Activated CD4-positive, alpha-beta T cell treated with anti-CD3 and anti-CD28 coated beads for 36 hours (primary cell): Measurements from ENCODE around the gene DPY19L2. TPM values are rescaled to one million over a fixed set of nuclear protein-coding genes. Genes with fewer than 3 reads are reported as not detected.
"Not testable (repeated sequence)": the region's sequence is repeated elsewhere in the genome, so short reads cannot be mapped to it uniquely, and the experiment has no call there.

ENCODE experiments used
- ATAC-seq: fragments of 200-7000 bp; cut with Tn5 transposase; one replicate; pipeline ENCODE4 v1.10.0; 2021; ENCODE audit warnings: mild to moderate bottlenecking, moderate library complexity
- CTCF ChIA-PET: fragments of 350-600 bp; sonication (Branson Sonifier 250); formaldehyde crosslinking; loops from one replicate; lab custom pipeline; 2021; ENCODE audit warnings: antibody characterized with exemption; lab: Charles Lee
- POLR2A ChIA-PET: fragments of 350-600 bp; sonication (Branson Sonifier 250); formaldehyde crosslinking; loops from one replicate; lab custom pipeline; 2021; ENCODE audit warnings: antibody characterized with exemption, inconsistent platforms; lab: Charles Lee
- DNase-seq: peaks from one replicate; pipeline ENCODE4 v3.0.0-alpha.2; 2020
- H3K27ac Mint-ChIP-seq: one replicate; pipeline ENCODE4 v1.8.0; 2021; ENCODE audit warnings: mixed read lengths
- H3K27me3 Mint-ChIP-seq: one replicate; pipeline ENCODE4 v1.8.0; 2021; ENCODE audit warnings: mixed read lengths
- H3K36me3 Mint-ChIP-seq: one replicate; pipeline ENCODE4 v1.8.0; 2021; ENCODE audit warnings: low read depth, mixed read lengths
- H3K4me1 Mint-ChIP-seq: one replicate; pipeline ENCODE4 v1.8.0; 2021; ENCODE audit warnings: mixed read lengths
- H3K4me3 Mint-ChIP-seq: one replicate; pipeline ENCODE4 v1.8.0; 2021; ENCODE audit warnings: mild to moderate bottlenecking, moderate library complexity, mixed read lengths
- H3K9me3 Mint-ChIP-seq: one replicate; pipeline ENCODE4 v1.8.0; 2021; ENCODE audit warnings: low read depth, mixed read lengths
- intact Hi-C, 2 experiments: fragments of 100-400 bp; cut with DNase I in 1 of 2; cut with micrococcal nuclease in 1 of 2; formaldehyde crosslinking; loops; one replicate each; pipeline versions ENCODE4 v1.14.2 to v1.15.1; 2022 to 2024; cut with DNase I, micrococcal nuclease
- total RNA-seq, 2 experiments: library from RNA; stranded (reverse); gene quantifications; one replicate each; pipeline ENCODE4 v1.2.3, GENCODE V29; 2021

Gene DPY19L2
- under 1 TPM; 0.21 to 0.70 TPM for total RNA-seq

DNA sequence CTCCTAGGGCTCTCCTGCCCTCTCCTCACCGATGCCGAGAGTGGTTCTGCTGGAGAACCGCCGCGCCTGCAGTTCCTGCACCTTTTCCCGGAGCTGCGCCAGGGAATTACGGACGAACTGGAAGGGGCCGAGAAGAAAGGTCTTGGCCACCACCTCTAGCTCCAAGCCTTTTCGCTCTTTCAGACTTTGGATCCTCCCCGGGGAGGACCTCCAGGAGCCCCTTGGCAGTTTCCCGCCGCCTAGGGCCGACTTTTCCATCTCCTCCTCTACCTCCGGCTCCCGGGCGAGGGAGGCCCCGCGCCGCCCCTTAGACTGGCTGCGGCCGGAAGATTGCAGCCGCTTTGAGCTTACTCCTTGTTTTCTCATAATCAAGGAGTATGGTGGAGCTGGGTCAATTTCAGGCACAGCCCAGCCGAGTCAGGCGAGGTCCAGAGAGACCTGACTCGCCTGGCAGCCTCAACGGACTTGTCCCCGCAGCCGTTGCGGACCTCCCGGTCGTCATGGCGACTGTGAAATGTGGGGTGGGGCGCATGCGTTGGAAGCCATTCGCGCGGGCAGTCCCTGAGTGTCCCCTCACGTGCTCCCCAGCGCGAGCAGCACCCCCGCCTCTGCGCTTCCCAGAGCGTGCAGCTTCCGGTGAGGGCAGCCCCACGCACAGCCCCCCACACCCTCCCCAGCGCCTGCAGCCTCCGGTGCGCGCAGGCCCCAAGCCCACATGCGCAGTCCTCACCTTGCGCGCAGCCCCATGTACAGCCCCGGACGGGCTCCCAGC lies at the start of gene DPY19L2:
Gene DPY19L2, minus strand, starts transcription at position 466 of the 772 bp plus-strand sequence. Its CDS starts 100 bp downstream, at position 366.
- Mint-ChIP-seq H3K9me3 (no peaks in the 10 kb centered on the region), H3K4me1 (peaks cover 9% of the 10 kb centered on the region), H3K27me3 (peaks cover 32% of the 10 kb centered on the region), H3K36me3 (no peaks in the 10 kb centered on the region), H3K4me3 (peak within 1 kb of the TSS; percentile 67), H3K27ac (no peak within 1 kb of the TSS)
- ATAC-seq (peak; percentile 80), DNase-seq (peak; percentile 50)
- POLR2A ChIA-PET, result no interaction called here
- CTCF ChIA-PET, result interaction anchor here (0.9 to 1.5 kb wide), 3 partner anchors 133 to 396 kb away, joined by 3 to 5 read pairs (median 3); no protein-coding TSS in a partner anchor
- intact Hi-C loops, result loop anchor here in 1 of 2 experiments (5.0 kb wide), 1 partner anchor 134 kb away; no protein-coding TSS in a partner anchor

DNA sequence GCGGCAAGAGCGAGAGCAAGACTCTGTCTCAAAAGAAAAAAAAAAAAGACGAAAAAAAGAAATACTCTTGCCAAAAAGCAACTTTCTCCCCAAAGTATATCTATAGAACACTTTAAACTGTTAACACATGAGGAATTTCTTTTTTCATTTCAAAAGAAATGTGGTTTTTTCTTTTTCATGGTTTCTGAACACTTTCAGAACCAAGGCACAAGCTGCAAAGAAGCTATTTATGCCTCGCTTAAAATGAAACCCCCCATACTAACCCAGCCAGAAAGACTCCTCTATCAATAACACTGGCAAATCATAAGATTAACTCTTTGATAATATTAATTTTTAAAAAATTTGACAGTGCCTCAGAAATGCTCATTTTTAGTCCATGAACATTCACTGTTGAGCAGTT lies 48.6 kb upstream of the DPY19L2 start:
- ATAC-seq, DNase-seq, H3K36me3 Mint-ChIP-seq, H3K27me3 Mint-ChIP-seq, H3K9me3 Mint-ChIP-seq, H3K27ac Mint-ChIP-seq, H3K4me3 Mint-ChIP-seq, intact Hi-C loops: not testable (repeated sequence)
- POLR2A ChIA-PET, result interaction anchor here (0.6 kb wide), 1 partner anchor 11 kb away, joined by 5 read pairs; no protein-coding TSS in a partner anchor
- CTCF ChIA-PET, result interaction anchor here (0.7 kb wide), 1 partner anchor 451 kb away, joined by 4 read pairs; no protein-coding TSS in a partner anchor
- peaks cover 21% of the 10 kb centered on the region for H3K4me1 Mint-ChIP-seq

DNA sequence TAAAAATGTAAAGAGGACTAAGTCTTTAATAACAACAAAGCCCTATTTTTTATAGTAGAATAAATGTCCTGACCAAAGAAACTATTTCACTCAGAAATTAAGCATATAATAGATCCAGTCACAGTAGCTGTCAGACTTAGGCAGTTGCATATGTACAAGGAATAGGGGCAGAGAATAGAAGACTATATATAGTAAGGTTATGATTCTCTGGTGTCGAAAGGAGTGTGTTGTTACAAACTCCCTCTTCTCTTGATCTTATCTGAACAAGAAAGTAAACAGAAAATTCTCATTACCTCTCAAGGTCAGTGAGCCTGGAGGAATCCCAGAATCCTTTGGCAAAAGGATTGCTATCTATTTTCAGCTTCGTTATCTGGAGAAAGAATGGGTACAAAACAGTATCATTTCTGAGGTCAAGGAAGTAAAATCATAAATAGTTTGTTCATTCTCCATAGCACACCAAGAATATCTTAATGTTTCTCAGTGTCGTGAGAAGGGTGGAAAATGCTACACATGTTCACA lies 46.9 kb upstream of the DPY19L2 start:
- H3K36me3 Mint-ChIP-seq, H3K9me3 Mint-ChIP-seq, DNase-seq, intact Hi-C loops, POLR2A ChIA-PET, H3K4me3 Mint-ChIP-seq, H3K27ac Mint-ChIP-seq, ATAC-seq, H3K27me3 Mint-ChIP-seq, CTCF ChIA-PET: not testable (repeated sequence)
- H3K4me1 Mint-ChIP-seq, result peaks cover 21% of the 10 kb centered on the region

DNA sequence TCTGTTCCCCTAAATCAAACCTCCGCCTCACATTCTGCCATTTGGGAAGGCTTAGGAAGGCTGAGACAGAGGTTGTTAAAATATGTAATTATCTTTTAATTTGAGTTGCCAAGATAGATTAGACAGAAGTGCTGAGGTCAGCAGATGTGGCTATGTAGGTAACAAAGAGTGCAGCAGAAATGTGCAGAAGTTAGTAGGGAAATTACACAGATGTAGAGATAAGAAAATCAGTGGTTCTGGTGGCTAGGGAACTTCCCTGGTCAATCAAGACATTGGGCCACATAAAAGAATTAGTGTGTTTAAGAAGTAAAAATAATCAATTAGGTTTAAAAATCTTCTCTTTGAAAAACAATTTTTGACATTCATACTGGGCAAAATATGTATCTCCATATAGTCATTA lies 46.1 kb upstream of the DPY19L2 start:
- H3K9me3 Mint-ChIP-seq, DNase-seq, H3K4me3 Mint-ChIP-seq, POLR2A ChIA-PET, ATAC-seq, H3K36me3 Mint-ChIP-seq, intact Hi-C loops, H3K27me3 Mint-ChIP-seq, CTCF ChIA-PET: not testable (repeated sequence)
- Mint-ChIP-seq H3K4me1 (peaks cover 21% of the 10 kb centered on the region), H3K27ac (peak overlapping the region; percentile 34)

- Mint-ChIP-seq H3K4me1 (peaks cover 21% of the 10 kb centered on the region), H3K27ac (peak overlapping the region; percentile 34)
- POLR2A ChIA-PET, H3K4me3 Mint-ChIP-seq, H3K9me3 Mint-ChIP-seq, H3K36me3 Mint-ChIP-seq, intact Hi-C loops, CTCF ChIA-PET, H3K27me3 Mint-ChIP-seq: not testable (repeated sequence)
- ATAC-seq (peak; percentile 91), DNase-seq (peak; percentile 12)
These were observed 45.4 kb upstream of the DPY19L2 start for GRCh38 chr12:63713681-63714075.

DNA sequence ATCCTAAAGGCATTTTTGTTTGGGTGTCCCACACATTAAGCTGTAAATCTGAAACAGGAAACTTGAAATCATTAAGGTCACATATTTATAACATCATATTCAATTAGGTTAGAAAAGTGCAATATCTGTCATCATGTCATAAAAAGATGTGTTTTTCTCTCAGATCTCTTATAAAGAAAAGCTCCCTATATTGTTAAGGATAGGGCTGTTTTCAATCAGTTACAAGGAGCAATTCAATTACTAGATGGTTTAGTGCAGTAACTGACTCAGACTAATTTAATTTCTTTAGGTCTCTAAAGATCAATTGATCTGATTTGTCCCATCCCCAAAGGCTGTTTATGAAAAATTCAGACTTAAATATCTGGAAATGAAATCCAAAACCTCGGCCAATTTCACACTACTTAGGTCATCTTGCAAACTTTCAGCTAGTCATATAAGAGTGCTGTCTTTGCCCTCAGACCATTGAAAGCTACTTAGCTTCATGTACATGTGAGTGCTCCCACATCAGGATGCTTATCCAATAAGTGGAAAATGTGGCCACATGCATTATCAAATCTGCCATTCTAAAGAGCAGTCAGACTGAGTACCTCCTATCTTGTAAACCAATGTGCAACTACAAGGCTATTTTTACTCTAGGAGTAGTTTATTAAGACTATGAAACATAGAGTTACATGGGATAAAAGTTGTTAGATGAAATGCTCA lies 44.8 kb upstream of the DPY19L2 start:
- CTCF ChIA-PET, intact Hi-C loops, H3K27me3 Mint-ChIP-seq, POLR2A ChIA-PET, H3K4me3 Mint-ChIP-seq, H3K9me3 Mint-ChIP-seq, H3K27ac Mint-ChIP-seq, DNase-seq, H3K36me3 Mint-ChIP-seq: not testable (repeated sequence)
- peaks cover 21% of the 10 kb centered on the region for H3K4me1 Mint-ChIP-seq
- ATAC-seq, result peak; percentile 57

GRCh38 chr12:63712376-63712974 lies 44.2 kb upstream of the DPY19L2 start:
- DNase-seq, H3K36me3 Mint-ChIP-seq, ATAC-seq, H3K27ac Mint-ChIP-seq, H3K27me3 Mint-ChIP-seq, H3K9me3 Mint-ChIP-seq, POLR2A ChIA-PET, CTCF ChIA-PET, intact Hi-C loops, H3K4me3 Mint-ChIP-seq: not testable (repeated sequence)
- peaks cover 21% of the 10 kb centered on the region for H3K4me1 Mint-ChIP-seq

GRCh38 chr12:63711339-63711738 lies 43.0 kb upstream of the DPY19L2 start:
- ATAC-seq, result peak; percentile 20
- H3K27ac Mint-ChIP-seq, DNase-seq, CTCF ChIA-PET, POLR2A ChIA-PET, H3K9me3 Mint-ChIP-seq, H3K27me3 Mint-ChIP-seq, H3K4me3 Mint-ChIP-seq, intact Hi-C loops, H3K36me3 Mint-ChIP-seq: not testable (repeated sequence)
- H3K4me1 Mint-ChIP-seq, result peaks cover 21% of the 10 kb centered on the region

GRCh38 chr12:63706336-63706735 lies 38.0 kb upstream of the DPY19L2 start:
- intact Hi-C loops, result no loop called here
- Mint-ChIP-seq H3K4me3 (no peak overlapping the region), H3K4me1 (no peaks in the 10 kb centered on the region), H3K27ac (no peak overlapping the region), H3K27me3 (peaks cover 3% of the 10 kb centered on the region), H3K9me3 (no peaks in the 10 kb centered on the region), H3K36me3 (no peaks in the 10 kb centered on the region)
- ChIA-PET POLR2A (interaction anchor here (0.6 kb wide), 1 partner anchor 51 kb away, joined by 3 read pairs; no protein-coding TSS in a partner anchor), CTCF (no interaction called here)
- DNase-seq, result no peak
- no peak for ATAC-seq

DNA sequence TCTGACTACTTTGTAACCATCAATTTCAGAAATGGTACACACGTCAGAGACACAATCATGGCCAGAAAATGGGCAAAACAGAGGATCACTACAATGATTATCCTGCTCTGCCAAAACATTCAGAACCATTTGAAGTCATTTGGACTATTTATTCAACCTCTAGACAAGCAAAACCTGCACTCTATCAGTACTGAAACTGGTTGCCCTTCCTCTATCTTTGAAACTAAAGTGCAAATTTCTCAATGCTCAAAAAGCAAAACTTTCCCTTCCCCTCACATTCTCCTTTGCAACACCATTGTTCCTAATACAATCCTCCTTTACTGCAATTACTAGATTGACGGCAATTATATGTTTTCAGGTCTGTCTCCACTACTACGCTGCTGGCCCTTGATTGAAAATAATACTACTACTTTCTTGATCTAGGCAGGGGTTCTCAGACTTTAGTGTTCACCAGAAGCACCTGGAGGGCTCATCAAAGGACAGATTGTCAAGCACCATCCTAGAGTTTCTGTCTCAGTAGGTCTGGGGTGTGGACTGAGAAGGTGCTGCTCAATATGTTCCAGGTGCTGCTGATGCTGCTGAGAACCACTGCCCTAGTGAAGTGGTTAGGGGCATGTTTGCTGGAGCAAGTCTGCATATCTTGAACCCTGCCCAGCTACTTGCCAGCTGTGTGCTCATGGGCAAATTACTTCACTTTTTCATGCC lies 31.5 kb upstream of the DPY19L2 start:
- H3K9me3 Mint-ChIP-seq, H3K4me1 Mint-ChIP-seq, H3K4me3 Mint-ChIP-seq, ATAC-seq, DNase-seq, H3K27ac Mint-ChIP-seq, intact Hi-C loops, H3K27me3 Mint-ChIP-seq, CTCF ChIA-PET, POLR2A ChIA-PET, H3K36me3 Mint-ChIP-seq: not testable (repeated sequence)

GRCh38 chr12:63699011-63699410 lies 30.7 kb upstream of the DPY19L2 start:
- DNase-seq, intact Hi-C loops, H3K4me3 Mint-ChIP-seq, H3K27me3 Mint-ChIP-seq, H3K4me1 Mint-ChIP-seq, H3K9me3 Mint-ChIP-seq, H3K36me3 Mint-ChIP-seq, POLR2A ChIA-PET, ATAC-seq, CTCF ChIA-PET, H3K27ac Mint-ChIP-seq: not testable (repeated sequence)
